ENCODE measurements around the gene CCDC63.

CCDC63 gene

DNA sequence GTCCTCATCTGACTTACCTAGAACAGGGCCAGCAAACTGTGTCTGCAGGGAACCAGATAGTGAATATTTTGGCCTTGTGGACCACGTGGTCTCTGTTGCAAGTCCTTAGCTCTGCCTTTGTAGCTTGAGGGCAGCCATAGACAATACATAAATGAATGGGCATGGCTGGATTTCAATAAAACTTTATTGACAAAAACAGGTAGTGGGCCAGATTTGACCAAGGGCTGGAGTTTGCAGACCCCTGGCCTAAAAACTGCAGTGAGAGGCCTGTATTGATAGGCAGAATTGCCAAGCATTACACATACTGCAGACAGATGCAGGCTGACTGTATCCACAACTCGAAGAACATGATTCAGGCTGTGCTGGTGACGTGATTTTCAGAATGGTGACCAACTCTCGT, 25.3 kb downstream of the CCDC63 start:
- no peak for DNase-seq (ENCODE audit: low read depth)

DNA sequence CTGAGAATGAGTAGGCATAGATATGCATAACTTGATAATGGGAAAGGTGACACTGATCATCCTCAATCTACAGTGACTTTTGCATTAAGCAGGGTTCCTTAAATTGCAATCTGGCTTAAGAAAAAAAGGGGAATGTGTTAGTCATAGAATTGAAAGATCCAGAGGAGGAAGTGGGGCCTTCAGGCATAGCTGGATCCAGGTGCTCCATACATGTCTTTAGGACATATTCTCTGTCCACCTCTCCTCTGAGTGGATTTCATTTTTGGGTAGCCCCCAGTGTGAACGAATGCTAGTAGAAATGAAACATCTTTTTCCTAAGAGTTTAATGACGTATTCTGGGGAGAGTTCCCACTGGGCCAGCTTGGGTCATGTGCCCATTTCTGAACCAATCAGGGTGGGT, 27.6 kb downstream of the CCDC63 start:
- DNase-seq (ENCODE audit: low read depth) = no peak
- TF ChIP-seq, protein P1, sequence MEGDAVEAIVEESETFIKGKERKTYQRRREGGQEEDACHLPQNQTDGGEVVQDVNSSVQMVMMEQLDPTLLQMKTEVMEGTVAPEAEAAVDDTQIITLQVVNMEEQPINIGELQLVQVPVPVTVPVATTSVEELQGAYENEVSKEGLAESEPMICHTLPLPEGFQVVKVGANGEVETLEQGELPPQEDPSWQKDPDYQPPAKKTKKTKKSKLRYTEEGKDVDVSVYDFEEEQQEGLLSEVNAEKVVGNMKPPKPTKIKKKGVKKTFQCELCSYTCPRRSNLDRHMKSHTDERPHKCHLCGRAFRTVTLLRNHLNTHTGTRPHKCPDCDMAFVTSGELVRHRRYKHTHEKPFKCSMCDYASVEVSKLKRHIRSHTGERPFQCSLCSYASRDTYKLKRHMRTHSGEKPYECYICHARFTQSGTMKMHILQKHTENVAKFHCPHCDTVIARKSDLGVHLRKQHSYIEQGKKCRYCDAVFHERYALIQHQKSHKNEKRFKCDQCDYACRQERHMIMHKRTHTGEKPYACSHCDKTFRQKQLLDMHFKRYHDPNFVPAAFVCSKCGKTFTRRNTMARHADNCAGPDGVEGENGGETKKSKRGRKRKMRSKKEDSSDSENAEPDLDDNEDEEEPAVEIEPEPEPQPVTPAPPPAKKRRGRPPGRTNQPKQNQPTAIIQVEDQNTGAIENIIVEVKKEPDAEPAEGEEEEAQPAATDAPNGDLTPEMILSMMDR (IDR thresholded peaks at IDR 0.05; ENCODE audit: low read depth, low read length, missing control alignments) = no peak
- H3K4me3 ChIP-seq (ENCODE audit: low read depth, low read length) = no peak overlapping the region

More for the DNA sequence above, 25.3 kb downstream of the CCDC63 start:
- no peak overlapping the region for H3K4me3 ChIP-seq (ENCODE audit: low read depth, low read length)
- TF ChIP-seq, protein P1 (IDR thresholded peaks at IDR 0.05; ENCODE audit: low read depth, low read length, missing control alignments) = no peak

DNA sequence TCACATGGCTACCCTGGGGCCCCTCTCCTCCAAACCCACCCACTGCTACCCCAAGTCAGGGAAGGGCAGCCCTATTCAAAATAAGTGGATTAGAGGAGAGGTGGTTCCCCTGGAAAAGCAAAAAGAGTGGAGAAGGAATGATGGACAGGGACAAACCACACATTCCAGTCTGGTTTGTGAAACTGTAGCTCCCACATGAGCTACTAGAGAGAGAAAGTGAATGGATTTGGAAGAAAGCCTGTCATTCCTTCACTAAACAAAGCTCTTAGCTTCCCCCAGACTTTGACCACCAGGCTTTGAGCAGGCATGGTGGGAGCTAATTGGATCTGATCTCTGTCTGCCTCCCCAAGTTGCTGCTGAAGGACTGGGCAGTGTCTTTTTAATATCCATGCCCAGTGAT, 28.0 kb downstream of the CCDC63 start:
- TF ChIP-seq, protein P1 (IDR thresholded peaks at IDR 0.05; ENCODE audit: low read depth, low read length, missing control alignments) = no peak
- DNase-seq (ENCODE audit: low read depth) = no peak

DNA sequence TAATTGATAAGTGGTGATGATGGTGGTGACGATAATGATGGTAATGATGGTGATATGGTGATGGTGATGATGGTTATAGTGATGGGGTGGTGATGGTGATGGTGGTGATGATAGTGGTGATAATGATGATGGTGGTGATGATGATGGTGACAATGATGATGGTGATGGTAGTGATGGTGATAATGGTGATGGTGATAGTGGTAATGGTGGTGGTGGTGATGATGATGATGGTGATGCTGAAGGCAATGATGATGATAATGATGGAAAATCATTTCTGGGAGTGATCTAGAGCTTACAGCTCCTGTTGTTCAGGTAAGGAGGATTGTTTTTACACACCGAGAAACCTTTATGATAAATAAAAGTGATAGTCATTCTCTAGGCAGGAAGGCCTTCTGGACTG, 33.9 kb downstream of the CCDC63 start:
- TF ChIP-seq, protein P1 (IDR thresholded peaks at IDR 0.05; ENCODE audit: low read depth, low read length, missing control alignments) = no peak
- no peak overlapping the region for H3K4me3 ChIP-seq (ENCODE audit: low read depth, low read length)
- DNase-seq (ENCODE audit: low read depth) = no peak

More for the DNA sequence above, 28.0 kb downstream of the CCDC63 start:
- H3K4me3 ChIP-seq (ENCODE audit: low read depth, low read length) = no peak overlapping the region

DNA sequence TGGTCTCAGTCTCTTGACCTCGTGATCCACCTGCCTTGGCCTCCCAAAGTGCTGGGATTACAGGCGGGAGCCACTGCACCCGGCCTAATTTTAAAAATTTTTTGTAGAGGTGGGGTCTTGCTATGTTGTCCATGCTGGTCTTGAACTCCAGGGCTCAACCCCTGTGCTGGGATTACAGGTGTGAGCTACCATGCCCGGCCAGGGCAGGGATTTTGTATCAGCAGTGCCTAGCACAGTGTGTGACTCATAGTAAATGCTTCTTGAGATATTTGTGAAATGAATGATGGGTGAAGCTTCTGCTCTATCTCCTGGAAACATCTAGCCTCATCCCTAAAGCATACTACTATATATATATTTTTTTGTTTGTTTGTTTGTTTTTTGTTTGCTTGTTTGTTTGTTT, 36.5 kb downstream of the CCDC63 start:
- TF ChIP-seq, protein P1 (IDR thresholded peaks at IDR 0.05; ENCODE audit: low read depth, low read length, missing control alignments) = no peak
- DNase-seq (ENCODE audit: low read depth) = no peak
- no peak overlapping the region for H3K4me3 ChIP-seq (ENCODE audit: low read depth, low read length)

DNA sequence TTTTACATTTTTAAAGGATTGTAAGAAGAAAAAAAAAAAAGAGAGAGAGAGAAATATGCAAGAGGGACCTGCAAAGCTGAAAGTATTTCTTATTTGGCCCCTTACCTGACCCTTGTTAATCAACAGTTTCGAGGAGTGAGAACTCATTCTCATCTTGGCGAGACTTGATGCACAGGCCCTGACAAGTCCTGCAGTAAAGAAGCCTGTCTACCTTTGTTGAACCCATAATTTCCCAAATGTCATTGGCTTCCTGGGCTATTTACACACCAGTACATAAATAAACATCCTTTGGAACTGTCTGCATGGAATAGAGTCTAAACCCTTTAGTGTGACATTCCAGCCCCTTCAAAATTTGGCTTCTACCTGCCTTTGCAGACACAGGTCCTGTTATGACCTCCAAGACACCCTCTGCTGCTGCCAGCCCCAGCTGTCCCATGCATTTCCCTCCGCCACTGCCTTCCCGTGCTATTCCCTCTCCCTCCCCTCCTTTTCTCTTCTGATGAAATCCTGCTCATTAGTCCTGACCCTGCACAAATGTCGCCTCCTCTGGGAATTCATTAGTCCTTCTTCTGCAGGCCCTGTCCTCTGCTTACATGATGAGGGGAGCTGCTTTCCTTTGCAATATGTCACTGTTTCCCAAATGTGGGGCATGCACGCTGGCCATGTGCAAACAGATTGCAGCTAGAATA, 38.5 kb downstream of the CCDC63 start:
- no peak overlapping the region for H3K4me3 ChIP-seq (ENCODE audit: low read depth, low read length)
- no peak for DNase-seq (ENCODE audit: low read depth)
- TF ChIP-seq, protein P1 (IDR thresholded peaks at IDR 0.05; ENCODE audit: low read depth, low read length, missing control alignments) = no peak
